NT2/D1 (cell line): ENCODE results near the gene SURF4.

ENCODE experiments used
- DNase-seq: peaks from one replicate; pipeline ENCODE4 v3.0.0-alpha.2; 2011; ENCODE audit warnings: low read depth, low spot score
- H3K27me3 ChIP-seq: 2 replicates; pipeline ENCODE4 v1.6.0; 2011; ENCODE audit warnings: mild to moderate bottlenecking; ENCODE audit not compliant: insufficient read length, insufficient read depth
- H3K36me3 ChIP-seq: 2 replicates; pipeline ENCODE4 v1.6.1; 2011; ENCODE audit warnings: mild to moderate bottlenecking, low read length, mixed read lengths; ENCODE audit not compliant: insufficient read depth, insufficient read length
- H3K4me1 ChIP-seq: 2 replicates; pipeline ENCODE4 v1.5.1; 2011; ENCODE audit not compliant: insufficient read depth, insufficient read length
- H3K4me3 ChIP-seq: 2 replicates; pipeline ENCODE4 v1.5.1; 2011; ENCODE audit warnings: low read depth; ENCODE audit not compliant: insufficient read length
- H3K9ac ChIP-seq: 2 replicates; pipeline ENCODE4 v1.6.0; 2011; ENCODE audit warnings: low read depth; ENCODE audit not compliant: insufficient read length
- H3K9me3 ChIP-seq: 2 replicates; pipeline ENCODE4 v1.5.1; 2011; ENCODE audit warnings: mild to moderate bottlenecking, low read length; ENCODE audit not compliant: insufficient read depth
- SUZ12 ChIP-seq: IDR thresholded peaks from 2 replicates; pipeline ENCODE4 v1.6.1; 2011; ENCODE audit not compliant: insufficient read length, insufficient read depth; ENCODE audit errors: extremely low read depth
- YY1 ChIP-seq: IDR thresholded peaks from 2 replicates; pipeline ENCODE4 v1.6.1; 2011; ENCODE audit not compliant: insufficient read length, insufficient read depth
- ZNF274 ChIP-seq: IDR thresholded peaks from 2 replicates; pipeline ENCODE4 v1.6.1; 2011; ENCODE audit warnings: mild to moderate bottlenecking, low read depth, low read length

SURF4 gene

GRCh38 chr9:133371261-133371711 is 4.6 kb downstream of the SURF4 start:
- H3K36me3 ChIP-seq = peaks cover 79% of the 10 kb centered on the region
- peaks cover 5% of the 10 kb centered on the region for H3K4me1 ChIP-seq
- H3K9ac ChIP-seq = peak overlapping the region; percentile 47
- H3K4me3 ChIP-seq = no peak overlapping the region
- no peak for TF ChIP-seq ZNF274
- TF ChIP-seq YY1 = no peak
- TF ChIP-seq SUZ12 = no peak
- DNase-seq = no peak
- no peaks in the 10 kb centered on the region for H3K9me3 ChIP-seq
- no peaks in the 10 kb centered on the region for H3K27me3 ChIP-seq

- TF ChIP-seq ZNF274 = no peak
- TF ChIP-seq SUZ12 = no peak
- no peak for TF ChIP-seq YY1
- peaks cover 85% of the 10 kb centered on the region for H3K36me3 ChIP-seq
These were observed 5.2 kb downstream of the SURF4 start for GRCh38 chr9:133370685-133371084.

GRCh38 chr9:133369933-133370332 is 5.9 kb downstream of the SURF4 start:
- peaks cover 5% of the 10 kb centered on the region for H3K4me1 ChIP-seq
- H3K27me3 ChIP-seq = no peaks in the 10 kb centered on the region
- peaks cover 90% of the 10 kb centered on the region for H3K36me3 ChIP-seq
- no peak overlapping the region for H3K9ac ChIP-seq
- no peak for DNase-seq
- no peak overlapping the region for H3K4me3 ChIP-seq
- H3K9me3 ChIP-seq = no peaks in the 10 kb centered on the region
- TF ChIP-seq YY1 (no peak), SUZ12 (no peak), ZNF274 (no peak)

More at GRCh38 chr9:133370685-133371084, 5.2 kb downstream of the SURF4 start:
- H3K9ac ChIP-seq = no peak overlapping the region
- H3K9me3 ChIP-seq = no peaks in the 10 kb centered on the region
- H3K4me3 ChIP-seq = no peak overlapping the region
- DNase-seq = no peak
- peaks cover 5% of the 10 kb centered on the region for H3K4me1 ChIP-seq
- no peaks in the 10 kb centered on the region for H3K27me3 ChIP-seq

- peaks cover 94% of the 10 kb centered on the region for H3K36me3 ChIP-seq
- no peak overlapping the region for H3K9ac ChIP-seq
- no peak for DNase-seq
- H3K9me3 ChIP-seq = no peaks in the 10 kb centered on the region
- peaks cover 5% of the 10 kb centered on the region for H3K4me1 ChIP-seq
- no peaks in the 10 kb centered on the region for H3K27me3 ChIP-seq
- TF ChIP-seq YY1 (no peak), ZNF274 (no peak), SUZ12 (no peak)
- no peak overlapping the region for H3K4me3 ChIP-seq
These were observed 6.4 kb downstream of the SURF4 start for GRCh38 chr9:133369422-133369821.

GRCh38 chr9:133368249-133368881 is 7.5 kb downstream of the SURF4 start:
- Histone ChIP-seq H3K4me3 (no peak overlapping the region), H3K9me3 (no peaks in the 10 kb centered on the region), H3K36me3 (peaks cover 97% of the 10 kb centered on the region), H3K27me3 (no peaks in the 10 kb centered on the region), H3K4me1 (peaks cover 5% of the 10 kb centered on the region), H3K9ac (no peak overlapping the region)
- no peak for TF ChIP-seq ZNF274
- TF ChIP-seq YY1 = no peak
- TF ChIP-seq SUZ12 = no peak
- DNase-seq = no peak

- H3K9me3 ChIP-seq = no peaks in the 10 kb centered on the region
- H3K36me3 ChIP-seq = peaks cover 97% of the 10 kb centered on the region
- TF ChIP-seq ZNF274 = no peak
- no peak for TF ChIP-seq SUZ12
- TF ChIP-seq YY1 = no peak
- DNase-seq = no peak
- no peak overlapping the region for H3K4me3 ChIP-seq
- H3K4me1 ChIP-seq = peaks cover 5% of the 10 kb centered on the region
- no peaks in the 10 kb centered on the region for H3K27me3 ChIP-seq
- H3K9ac ChIP-seq = no peak overlapping the region
These were observed 8.1 kb downstream of the SURF4 start for GRCh38 chr9:133367778-133368177.

- Histone ChIP-seq H3K36me3 (peaks cover 97% of the 10 kb centered on the region), H3K9me3 (no peaks in the 10 kb centered on the region), H3K4me3 (no peak overlapping the region), H3K4me1 (peaks cover 2% of the 10 kb centered on the region), H3K27me3 (no peaks in the 10 kb centered on the region), H3K9ac (no peak overlapping the region)
- no peak for DNase-seq
- TF ChIP-seq ZNF274 (no peak), YY1 (no peak)
These were observed 8.6 kb downstream of the SURF4 start for GRCh38 chr9:133367221-133367620.

- Histone ChIP-seq H3K27me3 (no peaks in the 10 kb centered on the region), H3K36me3 (peaks cover 97% of the 10 kb centered on the region), H3K4me3 (no peak overlapping the region)
These were observed 9.4 kb downstream of the SURF4 start for GRCh38 chr9:133366435-133366834.

More at GRCh38 chr9:133366435-133366834, 9.4 kb downstream of the SURF4 start:
- TF ChIP-seq YY1 (no peak), SUZ12 (no peak), ZNF274 (no peak)
- DNase-seq = no peak
- Histone ChIP-seq H3K9me3 (no peaks in the 10 kb centered on the region), H3K9ac (no peak overlapping the region), H3K4me1 (peaks cover 2% of the 10 kb centered on the region)
